ENCODE measurements around the gene EOLA1.

- no peak for TF ChIP-seq POLR2A (IDR thresholded peaks at IDR 0.05)
- no peak for TF ChIP-seq CTCF (IDR thresholded peaks at IDR 0.05)
Measured at GRCh38 chrX:149510386-149510785, 30.4 kb upstream of the EOLA1 start.

Measured in upper lobe of left lung (tissue), 4 donors.